CD1c-positive myeloid dendritic cell (primary cell): ENCODE measurements around the gene PTPRN.
"Not testable (repeated sequence)": the region's sequence is repeated elsewhere in the genome, so short reads cannot be mapped to it uniquely, and the experiment has no call there.

Experiments
- DNase-seq: peaks from one replicate; pipeline ENCODE4 v3.0.0-alpha.2; 2016; ENCODE audit errors: extremely low spot score

The PTPRN gene

DNA sequence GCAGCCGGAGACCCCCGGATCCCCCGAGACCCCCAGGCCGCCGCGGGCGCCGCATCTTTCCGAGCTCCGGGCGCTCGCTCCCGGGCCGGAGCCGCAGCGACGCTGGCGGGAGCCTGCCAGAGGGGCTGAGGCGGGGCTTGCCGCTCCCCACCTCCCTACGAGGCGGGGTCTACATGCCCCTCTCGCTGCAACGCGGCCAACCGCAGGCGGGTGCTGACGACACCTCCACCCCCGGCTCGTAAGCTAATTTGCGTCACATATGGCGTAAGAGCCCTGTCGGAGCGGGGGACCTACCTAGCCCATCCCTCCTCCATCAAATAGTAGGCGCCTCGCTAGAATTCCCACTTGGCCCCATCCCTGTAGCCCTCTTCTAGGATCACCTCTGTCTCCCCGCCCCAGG lies at the start of gene PTPRN:
PTPRN (minus strand) TSS at position 124 of the 400 bp plus-strand sequence; CDS start at position 55, 69 bp downstream.
- no peak for DNase-seq

DNA sequence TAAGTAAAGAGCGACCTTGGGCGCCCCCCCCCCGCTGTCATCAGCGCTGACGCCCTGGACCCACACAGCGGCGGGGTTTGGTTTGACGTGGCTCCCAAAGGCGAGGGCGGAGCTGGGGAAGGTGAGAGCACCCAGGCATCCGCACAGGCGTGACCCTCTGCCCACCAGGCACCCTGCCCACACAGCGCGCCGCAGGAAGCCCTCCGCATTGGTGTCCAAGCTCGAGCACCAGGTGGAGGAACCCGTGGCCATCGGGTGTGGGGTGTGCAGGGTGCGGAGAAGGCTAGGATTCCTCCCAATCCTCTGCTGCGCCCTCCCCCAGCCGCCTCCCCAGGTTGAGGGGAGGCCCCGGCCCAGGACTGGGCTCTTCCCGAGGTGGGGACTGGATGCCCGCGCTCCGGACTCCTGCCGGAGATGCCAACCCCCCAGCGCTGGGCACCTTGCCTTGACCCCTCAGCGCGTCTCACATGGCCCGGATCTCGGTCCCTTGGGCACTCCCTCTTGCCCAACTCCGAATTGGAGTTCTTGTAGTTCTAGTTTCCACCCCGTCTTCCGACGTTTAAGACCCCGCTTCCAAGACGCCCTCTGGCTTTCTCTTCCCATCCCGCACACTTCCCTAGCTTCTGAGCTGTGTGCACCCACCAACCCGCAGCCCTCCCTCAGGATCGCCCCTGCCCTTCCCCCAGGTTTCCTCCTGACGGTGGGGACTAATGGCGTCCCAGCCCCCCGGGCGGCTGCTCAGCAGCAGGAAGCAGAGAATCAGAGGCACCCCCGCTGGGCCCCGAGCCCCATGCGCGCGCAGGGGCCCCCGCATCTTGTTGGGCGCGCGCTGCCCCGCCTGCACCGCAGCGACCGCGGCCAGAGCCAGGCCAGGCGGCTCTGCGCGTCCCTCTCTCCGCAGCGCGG lies 49.2 kb upstream of the PTPRN start:
- DNase-seq: peak; percentile 53

DNA sequence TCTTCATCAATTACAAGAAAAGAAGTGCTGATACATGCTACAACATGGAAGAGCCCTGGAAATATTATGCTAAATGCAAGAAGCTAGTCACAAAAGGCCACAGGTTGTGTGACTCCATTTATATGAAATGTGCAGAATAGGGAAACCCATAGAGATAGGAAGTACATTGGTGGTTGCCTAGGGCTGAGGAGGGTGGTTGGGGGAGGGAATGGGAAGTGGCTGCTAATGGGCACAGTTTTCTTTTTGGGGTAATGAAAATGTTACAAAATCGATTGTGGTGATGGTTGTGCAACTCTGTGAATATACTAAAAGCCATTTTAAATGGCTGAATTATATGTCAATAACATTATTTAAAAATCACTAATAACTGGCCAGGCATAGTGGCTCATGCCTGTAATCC lies 47.6 kb upstream of the PTPRN start:
- peak; percentile 83 for DNase-seq

DNA sequence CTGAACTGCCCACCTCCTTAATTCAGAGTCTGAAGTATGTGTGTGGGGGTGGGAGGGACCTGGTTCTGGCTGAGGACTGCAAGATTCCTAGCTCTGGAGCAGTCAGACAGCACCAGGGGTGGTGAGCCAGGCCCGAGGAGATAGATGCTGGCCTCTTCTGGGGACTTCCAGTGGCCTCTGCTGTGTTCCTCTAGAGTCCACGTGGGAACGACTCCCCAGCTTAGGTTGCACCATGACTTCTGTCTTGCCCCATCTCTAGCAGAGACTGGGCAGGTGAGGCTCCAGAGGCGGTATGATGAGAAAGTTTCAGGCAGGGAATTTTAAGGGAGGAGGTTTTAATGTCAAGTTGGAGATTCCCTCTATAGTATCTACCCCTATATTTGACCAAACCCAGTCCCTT lies 45.4 kb upstream of the PTPRN start:
- no peak for DNase-seq

DNA sequence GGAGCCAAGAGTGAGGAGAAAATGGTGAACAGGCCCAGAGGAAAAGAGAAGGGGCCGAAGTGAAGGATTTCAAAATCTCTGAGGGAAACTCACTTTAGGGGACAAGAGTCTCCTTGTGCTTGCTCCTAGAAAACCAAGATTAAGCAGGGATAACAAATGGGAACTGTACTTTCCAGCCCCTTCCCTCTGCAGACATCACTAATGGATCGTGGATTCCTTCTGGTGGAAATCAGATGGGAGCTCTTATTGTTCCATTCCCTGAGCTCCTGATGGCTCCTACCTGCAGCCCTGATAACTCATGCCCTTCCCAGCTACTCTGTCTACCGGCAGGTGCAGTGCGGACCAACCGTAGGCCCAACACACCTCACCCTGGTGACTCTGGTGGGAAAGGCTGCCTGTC lies 43.9 kb upstream of the PTPRN start:
- DNase-seq: no peak

DNA sequence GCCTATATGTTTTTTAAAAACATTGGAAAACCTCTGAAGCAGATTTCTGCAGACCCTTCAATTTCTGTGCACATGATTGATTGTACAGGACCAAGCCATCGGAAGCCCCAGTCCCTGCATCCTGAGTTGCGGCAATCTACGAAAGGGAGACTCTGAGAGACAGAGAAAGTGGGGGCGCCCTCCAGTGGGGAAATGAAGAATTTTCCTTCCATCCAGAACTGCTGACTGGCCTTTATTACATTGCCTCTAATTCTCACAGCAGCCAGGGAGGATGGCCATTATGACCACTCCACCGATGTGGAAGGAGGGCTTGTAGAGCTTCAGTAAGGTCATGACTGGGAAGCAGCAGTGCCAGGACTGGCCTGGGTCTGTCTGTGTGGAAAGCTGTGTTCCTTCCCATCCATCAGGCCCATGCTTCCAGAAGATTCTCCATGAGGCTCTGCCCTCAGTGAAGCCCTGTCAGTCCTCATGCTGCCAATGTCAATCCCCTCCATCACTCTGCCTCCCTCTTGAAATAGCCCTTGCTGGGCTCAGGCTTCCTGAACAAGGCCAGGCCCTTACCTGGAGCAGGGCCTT lies 43.3 kb upstream of the PTPRN start:
- DNase-seq: peak; percentile 84

DNA sequence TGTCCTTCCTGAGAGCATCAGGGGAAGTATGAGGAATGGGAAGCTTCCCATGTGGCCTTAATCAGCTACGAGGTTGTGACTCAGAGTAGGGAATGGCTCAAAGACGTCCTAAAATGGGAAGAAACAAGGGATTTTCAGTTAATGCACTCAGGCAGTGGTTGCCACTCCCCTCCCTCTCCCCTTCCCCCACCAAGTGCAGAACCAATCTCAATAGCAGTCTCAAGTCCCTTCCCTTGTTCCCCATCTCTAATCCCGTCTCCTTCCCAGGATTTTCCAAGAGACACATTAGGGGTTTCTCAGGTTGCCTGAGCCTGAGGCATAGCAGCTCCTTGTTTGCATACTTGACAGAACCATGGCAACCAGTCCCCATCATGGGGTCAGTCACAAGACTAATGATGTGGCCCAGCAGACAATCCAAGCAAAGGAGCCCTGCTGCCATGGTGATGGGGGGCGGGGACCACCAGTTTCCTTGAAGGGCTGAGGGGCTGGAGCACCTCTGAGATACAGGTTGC lies 41.6 kb upstream of the PTPRN start:
- peak; percentile 55 for DNase-seq

DNA sequence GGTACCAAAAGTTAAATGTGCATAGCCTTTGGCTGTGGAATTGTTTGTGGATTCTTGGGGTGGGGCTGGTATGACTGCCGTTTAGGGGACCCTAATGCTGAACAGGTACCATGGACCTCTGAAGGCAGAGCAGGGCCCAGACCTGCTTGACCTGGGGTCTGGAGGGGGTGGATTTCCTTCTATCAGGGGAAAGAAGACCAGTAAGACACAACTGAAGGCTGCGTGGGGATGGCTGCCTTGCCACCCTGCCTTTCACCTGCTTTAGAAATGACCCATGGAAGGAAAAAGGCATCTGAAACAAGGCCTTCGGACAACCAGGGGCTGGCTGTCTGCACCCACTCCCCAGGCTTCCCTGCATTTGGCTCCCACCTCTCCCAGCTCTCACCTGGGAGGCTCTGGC lies 41.0 kb upstream of the PTPRN start:
- no peak for DNase-seq

DNA sequence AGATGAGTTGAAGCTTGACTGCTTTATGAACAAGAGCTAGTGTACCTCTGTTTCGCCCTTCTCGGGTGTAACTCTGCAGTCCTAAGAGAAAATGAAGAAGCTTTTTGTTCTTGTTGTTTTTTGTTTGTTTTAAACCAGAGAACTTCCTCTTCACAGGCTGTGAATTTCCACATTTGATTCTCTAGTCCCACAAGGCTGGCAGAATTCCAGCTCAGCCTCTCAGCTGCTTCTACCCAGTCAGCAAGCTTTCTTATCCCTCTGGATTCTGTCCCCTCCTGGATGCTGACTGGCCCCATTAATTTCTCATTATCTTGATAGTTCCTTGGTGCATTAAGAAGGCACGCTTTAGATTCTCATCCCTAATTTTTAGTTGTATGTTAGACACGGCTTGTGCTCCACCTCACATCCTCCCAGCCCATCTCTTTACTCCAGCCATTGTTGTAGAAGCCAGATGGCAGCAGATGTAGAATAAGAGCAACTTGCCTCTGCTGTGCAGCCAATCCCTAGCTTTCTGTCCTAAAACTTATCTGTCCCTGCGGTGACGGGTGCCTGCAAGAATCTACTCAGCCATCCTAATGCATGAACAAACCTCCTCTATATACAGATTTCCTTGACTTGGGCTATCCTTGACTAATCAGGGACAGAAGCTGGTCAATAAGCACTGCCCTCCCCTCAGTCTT lies 35.7 kb upstream of the PTPRN start:
- DNase-seq: peak; percentile 84

DNA sequence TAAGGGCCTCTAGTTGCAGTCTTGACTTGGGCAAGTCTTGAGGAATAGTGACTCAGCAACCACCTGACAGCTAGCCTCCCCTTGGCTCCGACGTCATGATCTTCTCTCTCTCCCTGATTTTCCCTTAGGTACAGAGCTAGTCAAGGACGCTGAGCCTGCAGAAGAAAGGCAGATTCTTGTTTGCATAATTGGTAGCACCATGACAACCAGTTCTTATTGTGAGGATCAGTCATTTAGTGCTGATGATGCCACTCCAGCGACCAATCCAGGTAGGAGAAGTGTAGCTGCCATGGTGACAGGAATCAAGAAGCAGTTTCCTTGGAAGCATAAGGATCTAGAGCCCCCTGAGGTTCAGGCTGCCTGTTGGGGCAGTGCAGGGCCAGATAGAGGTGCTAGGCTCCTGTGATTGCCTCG lies 26.2 kb upstream of the PTPRN start:
- DNase-seq: no peak

DNA sequence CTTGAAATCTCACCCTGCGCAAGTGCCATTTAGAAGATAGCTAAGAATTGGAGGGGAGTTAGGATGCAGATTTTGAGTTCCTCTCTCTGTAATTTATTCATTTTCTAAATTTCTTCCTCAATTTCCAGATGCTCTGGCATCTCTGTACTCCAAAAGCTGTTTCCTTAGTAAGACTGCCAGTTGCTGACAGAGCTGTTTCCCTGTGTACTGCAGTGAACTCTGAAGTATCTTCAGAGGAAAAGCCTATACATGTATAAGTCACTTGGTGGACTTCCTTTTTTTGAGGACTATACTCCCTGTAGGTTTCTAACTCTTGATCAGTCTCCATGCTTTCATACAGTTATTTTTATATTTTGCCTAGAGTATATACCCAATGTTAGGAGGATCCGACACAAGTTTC lies 24.9 kb upstream of the PTPRN start:
- peak; percentile 38 for DNase-seq

DNA sequence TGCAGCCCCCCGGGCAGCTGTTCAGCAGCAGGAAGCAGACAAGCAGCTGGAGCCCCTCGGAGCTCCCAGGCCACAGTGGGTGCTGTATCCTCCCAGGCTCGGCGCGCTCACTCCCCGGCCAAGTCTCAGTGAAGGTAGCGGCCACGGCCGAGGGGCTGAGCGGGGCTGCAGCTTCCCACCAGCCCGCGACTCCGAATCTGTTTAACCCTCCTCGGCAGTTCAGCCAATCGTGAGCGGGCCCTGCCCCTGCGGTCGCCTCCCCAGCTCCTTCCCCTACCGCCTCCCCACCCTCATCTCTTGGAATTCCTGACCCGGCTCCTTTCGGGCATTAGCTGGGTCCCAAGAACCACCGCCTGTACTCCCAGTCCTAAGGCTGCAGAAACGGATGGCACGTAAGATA lies 23.3 kb upstream of the PTPRN start, which contains the start of gene RESP18:
RESP18 (minus strand) TSS at position 203 of the 400 bp plus-strand sequence.
- DNase-seq: no peak

DNA sequence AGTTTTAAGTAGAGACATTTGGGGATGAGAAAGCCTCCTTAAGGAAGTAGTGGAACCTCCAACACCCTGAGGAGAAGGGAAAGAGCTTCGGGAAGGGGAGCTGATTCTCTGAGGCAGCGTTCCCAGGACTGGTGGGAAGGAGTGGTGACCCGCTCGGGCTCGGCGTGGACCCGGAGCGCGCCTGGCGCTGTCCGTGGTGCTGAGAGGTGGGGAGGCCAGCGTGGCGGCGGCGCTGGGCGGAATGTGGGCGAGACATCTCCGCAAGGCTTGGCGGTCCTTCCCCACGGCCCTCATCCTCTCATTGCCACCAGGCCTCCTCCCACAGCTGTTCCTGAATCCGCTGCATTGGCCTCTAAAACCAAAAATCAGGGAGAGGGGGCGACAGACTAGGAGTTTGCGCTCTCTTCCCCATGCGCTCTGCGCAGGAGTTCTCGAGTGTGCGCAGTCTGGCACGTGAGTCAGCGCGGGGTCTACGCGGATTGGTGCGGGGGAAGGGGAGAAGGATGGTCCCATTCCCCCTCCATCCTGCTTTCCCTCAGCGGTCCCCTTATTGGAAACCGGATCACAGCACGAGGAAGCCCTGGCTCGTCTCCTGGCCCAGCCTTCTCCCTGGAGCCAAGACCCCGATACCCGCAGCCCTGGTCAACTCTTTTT lies 22.5 kb upstream of the PTPRN start:
- peak; percentile 57 for DNase-seq

DNA sequence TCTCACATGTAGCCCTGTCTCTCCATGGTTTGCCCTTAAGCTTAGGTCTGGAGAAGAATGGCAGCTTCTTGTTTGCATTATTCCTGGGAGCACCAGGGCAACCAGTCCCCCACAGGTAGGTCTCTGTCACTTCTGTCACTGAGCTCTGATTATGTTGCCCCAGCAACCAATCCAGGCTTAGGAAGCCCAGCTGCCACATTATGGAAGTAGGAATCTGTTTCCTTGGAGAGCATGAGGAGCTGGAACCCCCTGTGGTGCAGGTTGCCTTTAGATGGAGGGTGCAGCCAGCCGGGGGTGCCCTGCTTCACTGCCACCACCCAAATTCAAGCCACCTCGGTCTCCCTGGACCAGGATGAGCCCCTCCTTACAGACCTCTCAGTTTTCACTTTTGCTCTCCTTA lies 18.5 kb upstream of the PTPRN start:
- DNase-seq: no peak

DNA sequence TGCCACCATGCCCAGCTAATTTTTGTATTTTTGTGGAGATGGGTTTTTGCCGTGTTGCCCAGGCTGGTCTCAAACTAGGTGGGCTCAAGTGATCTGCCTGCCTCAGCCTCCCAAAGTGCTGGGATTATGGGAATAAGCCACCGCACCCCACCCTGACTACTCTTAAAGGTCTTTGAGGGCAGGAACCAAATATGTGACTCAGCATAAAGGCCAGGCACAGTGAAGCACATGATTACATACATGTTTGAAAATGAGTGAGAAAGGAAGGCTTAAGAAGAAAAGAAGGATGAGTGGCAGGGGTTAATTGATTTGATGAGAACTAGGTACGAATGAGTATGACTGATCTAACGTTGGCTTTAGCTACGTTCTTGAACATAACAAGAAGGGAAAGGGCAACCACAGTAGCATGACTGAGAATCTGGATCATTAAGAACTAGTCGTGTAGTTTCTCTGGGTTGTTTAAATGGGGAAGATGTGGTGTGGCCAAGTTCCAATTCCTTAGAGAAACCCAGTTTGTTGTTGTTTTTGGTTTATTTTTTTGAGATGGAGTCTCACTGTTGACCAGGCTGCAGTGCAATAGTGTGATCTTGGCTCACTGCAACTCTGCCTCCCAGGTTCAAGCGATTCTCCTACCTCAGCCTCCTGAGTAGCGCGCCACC lies 16.6 kb upstream of the PTPRN start:
- DNase-seq: no peak

DNA sequence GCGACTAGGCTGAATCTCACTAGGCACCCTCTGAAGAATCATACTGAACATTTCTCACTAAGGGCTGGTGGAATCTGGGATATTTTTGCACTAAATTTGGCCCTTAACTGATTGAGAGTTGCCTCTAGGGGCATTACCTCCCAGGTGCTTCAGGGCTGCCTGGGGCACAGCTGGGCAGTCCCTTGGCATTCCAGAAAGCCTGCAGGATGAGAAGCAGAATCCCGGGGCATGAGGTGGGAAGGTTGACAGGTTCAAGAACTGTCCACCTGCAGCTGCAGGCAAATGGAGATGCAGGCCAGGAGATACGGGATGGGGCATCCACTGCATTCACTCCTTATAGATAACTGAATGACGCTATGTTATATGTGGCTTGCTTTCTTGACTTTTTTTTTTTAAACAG lies 15.9 kb upstream of the PTPRN start:
- DNase-seq: no peak

DNA sequence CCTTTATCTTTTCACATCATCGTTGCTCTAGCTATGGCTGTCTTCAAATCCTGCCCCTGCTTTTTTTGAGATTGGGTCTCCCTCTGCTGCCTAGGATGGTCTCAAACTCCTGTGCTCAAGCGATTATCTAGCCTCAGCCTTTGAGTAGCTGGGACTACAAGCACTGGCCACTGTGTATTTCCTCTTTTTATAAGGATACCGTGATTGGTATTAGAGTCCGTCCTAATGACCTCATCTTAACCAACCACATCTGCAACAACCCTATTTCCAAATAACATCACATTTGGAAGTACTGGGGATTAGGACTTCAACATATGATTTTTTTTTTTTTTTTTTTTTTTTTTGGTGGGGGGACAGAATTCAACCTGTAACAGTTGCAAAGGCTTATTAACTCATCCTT lies 14.2 kb upstream of the PTPRN start:
- peak; percentile 40 for DNase-seq

DNA sequence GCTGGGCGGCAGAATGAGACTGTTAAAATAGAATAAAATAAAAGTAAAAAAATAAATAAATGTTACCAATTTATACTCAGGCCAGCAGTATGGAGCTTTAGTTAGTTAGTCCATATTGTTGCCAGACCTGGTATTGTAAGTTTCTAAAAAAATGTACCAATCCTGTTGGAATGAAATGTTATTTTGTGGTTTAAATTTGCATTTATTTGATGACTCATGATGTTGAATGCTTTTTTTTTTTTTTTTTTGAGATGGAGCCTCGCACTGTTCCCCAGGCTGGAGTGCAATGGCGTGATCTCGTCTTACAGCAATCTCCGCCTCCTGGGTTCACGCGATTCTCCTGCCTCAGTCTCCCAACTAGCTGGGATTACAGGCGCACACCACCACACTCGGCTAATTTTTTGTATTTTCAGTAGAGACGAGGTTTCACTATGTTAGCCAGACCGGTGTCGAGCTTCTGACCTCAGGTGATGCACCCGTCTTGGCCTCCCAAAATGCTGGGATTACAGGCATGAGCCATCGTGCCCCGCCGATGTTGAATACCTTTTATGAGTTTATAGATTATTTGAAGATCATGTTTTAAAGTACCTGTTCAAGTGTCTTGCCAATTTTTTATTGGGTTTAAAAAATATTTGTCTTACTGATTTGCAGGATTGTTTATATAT lies 5.7 kb upstream of the PTPRN start:
- no peak for DNase-seq

DNA sequence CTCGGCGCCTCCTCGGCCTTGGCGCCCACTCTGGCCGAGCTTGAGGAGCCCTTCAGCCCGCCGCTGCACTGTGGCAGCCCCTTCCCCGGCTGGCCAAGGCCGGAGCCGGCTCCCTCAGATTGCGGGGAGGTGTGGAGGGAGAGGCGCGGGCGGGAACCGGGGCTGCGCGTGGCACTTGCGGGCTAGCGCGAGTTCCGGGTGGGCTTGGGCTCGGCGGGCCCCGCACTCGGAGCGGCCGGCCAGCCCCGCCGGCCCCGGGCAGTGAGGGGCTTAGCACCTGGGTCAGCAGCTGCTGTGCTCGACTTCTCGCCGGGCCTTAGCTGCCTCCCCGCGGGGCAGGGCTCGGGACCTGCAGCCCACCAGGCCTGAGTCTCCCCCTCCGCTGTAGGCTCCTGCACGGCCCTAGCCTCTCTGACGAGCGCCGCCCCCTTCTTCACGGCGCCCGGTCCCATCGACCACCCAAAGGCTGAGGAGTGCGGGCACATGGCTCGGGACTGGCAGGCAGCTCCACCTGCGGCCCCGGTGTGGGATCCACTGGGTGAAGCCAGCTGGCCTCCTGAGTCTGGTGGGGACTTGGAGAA lies 3.6 kb upstream of the PTPRN start:
- not testable (repeated sequence) for DNase-seq
